Measurements from ENCODE around the gene FGFBP3.

GRCh38 chr10:91860885-91861284 lies 48.4 kb downstream of the FGFBP3 start:
- TF ChIP-seq CTCF (IDR thresholded peaks at IDR 0.05; ENCODE audit: low read depth, low read length) (no peak), EZH2phosphoT487 (IDR thresholded peaks at IDR 0.05; ENCODE audit: low read depth) (no peak)

Measured in OCI-LY3 (cell line).